ENCODE measurements around the gene KCNMA1. TPM values are rescaled to one million over a fixed set of nuclear protein-coding genes. Genes with fewer than 3 reads are reported as not detected.

KCNMA1 gene
- total and polyA plus RNA-seq, 9 of the 15 experiments (the other 6 are each of a cell fraction or from before 2014, with no cell fraction given): 0.01 to 0.95 (median 0.15) TPM; not detected in 4

- Histone ChIP-seq H3K79me2 (ENCODE audit: control insufficient read depth, insufficient read depth, low read length) (no peaks in the 10 kb centered on the region), H3K27me3 (ENCODE audit: control insufficient read depth in 2 of 2, insufficient read depth in 2 of 2, low read length in 2 of 2) (no peaks in the 10 kb centered on the region), H4K20me1 (replicated peaks; ENCODE audit: control insufficient read depth, insufficient read depth, low read length) (no peaks in the 10 kb centered on the region; the same call in 1 of the 2 replicates), H2AFZ (ENCODE audit: low read depth, low read length) (no peak overlapping the region), H3K4me3 (no peak overlapping the region), H3K4me2 (ENCODE audit: insufficient read depth, low read length) (no peak overlapping the region), H3K9me1 (ENCODE audit: control insufficient read depth, insufficient read depth, low read length) (no peaks in the 10 kb centered on the region), H3K4me1 (replicated peaks in 1 of 2; ENCODE audit: control insufficient read depth in 2 of 2, insufficient read depth in 2 of 2, low read length in 2 of 2) (no peaks in the 10 kb centered on the region), H3K9ac (ENCODE audit: insufficient read depth in 1 of 2, low read depth in 2 of 2, low read length in 2 of 2) (no peak overlapping the region), H3K9me3 (replicated peaks; ENCODE audit: control insufficient read depth, insufficient read depth, low read depth, low read length) (no peaks in the 10 kb centered on the region), H3K27ac (ENCODE audit: extremely low read depth, low read depth, low read length) (no peak overlapping the region), H3K36me3 (ENCODE audit: control insufficient read depth, insufficient read depth, low read length) (no peaks in the 10 kb centered on the region)
- in situ Hi-C loops (cut with MboI): no loop called here
- intact Hi-C loops (cut with micrococcal nuclease): no loop called here
- ChIA-PET CTCF (ENCODE audit: low intra/inter-chr PET ratio) (no interaction called here), POLR2A (no interaction called here)
- DNase-seq (ENCODE audit: extremely low read depth in 1 of 4, low spot score in 3 of 4) (no peak), FAIRE-seq (no peak), ATAC-seq (no peak)
- TF ChIP-seq PKNOX1 (IDR thresholded peaks at IDR 0.05): no peak
- no peak for TF ChIP-seq CBFA2T2 (conservative IDR thresholded peaks at IDR 0.05)
- no peak for TF ChIP-seq ARID3A (IDR thresholded peaks at IDR 0.05; ENCODE audit: borderline replicate concordance, low read depth, low read length)
- TF ChIP-seq ZNF707 (CRISPR knock-in tag; conservative IDR thresholded peaks at IDR 0.05): no peak
- TF ChIP-seq FOXK2 (conservative IDR thresholded peaks at IDR 0.05 in 1 of 2, IDR thresholded peaks at IDR 0.05 in 1 of 2; ENCODE audit: low read depth in 2 of 2): no peak
- no peak for TF ChIP-seq ZBTB1 (CRISPR knock-in tag; IDR thresholded peaks at IDR 0.05; ENCODE audit: borderline replicate concordance, low read depth)
- no peak for TF ChIP-seq HDGF (IDR thresholded peaks at IDR 0.05)
- no peak for TF ChIP-seq ZNF224 (CRISPR knock-in tag; IDR thresholded peaks at IDR 0.05)
- TF ChIP-seq TSHZ1 (CRISPR knock-in tag; IDR thresholded peaks at IDR 0.05): no peak
- no peak for TF ChIP-seq ZNF668 (CRISPR knock-in tag; IDR thresholded peaks at IDR 0.05)
- 0% methylated on average over 2 of the region's 2 CpGs for WGBS (ENCODE audit: insufficient coverage, low coverage, missing lambda C conversion rate)
- no TSS peak for BruUV-seq (replicated peaks)
Observed at GRCh38 chr10:77320971-77321471, 316.6 kb downstream of the KCNMA1 start.
